HepG2 (cell line): Measurements from ENCODE around the gene AUTS2. TPM values are rescaled to one million over a fixed set of nuclear protein-coding genes. Genes with fewer than 3 reads are reported as not detected.

Source experiments
- ATAC-seq: fragments of 200-7000 bp; cut with Tn5 transposase; 3 replicates; pipeline ENCODE4 v1.9.1; 2020; ENCODE audit warnings: mild to moderate bottlenecking, moderate library complexity
- BruUV-seq: library from RNA; stranded (reverse); fragments of 400-500 nt; replicated peaks from 2 replicates; lab custom pipeline; 2021; lab: Mats Ljungman, UMichigan
- CTCF ChIA-PET: fragments of 300-600 bp; formaldehyde crosslinking; extraction: SDS; loops from one replicate; lab custom pipeline; 2021; ENCODE audit warnings: low total read pairs, inconsistent platforms, low intra/inter-chr PET ratio; lab: Yijun Ruan, JAX
- POLR2A ChIA-PET: fragments of 350-600 bp; sonication (Branson Sonifier 250); formaldehyde crosslinking; loops from one replicate; lab custom pipeline; 2020; ENCODE audit warnings: antibody characterized with exemption, inconsistent platforms; lab: Yijun Ruan, JAX
- DNase-seq: peaks from one replicate; pipeline ENCODE4 v3.0.0-alpha.2; 2015; ENCODE audit warnings: low spot score
- FAIRE-seq: peaks from 3 replicates; lab custom pipeline; 2011; peaks lifted over from hg19 to GRCh38; lab: Jason Lieb, UNC
- H2AFZ ChIP-seq: one replicate; pipeline ENCODE4 v1.6.1; 2011; ENCODE audit warnings: low read length, inconsistent platforms
- H3K27ac ChIP-seq: fragments of 300-600 bp; 3 replicates; pipeline ENCODE4 v1.8.0; 2011; ENCODE audit warnings: mixed run types, mild to moderate bottlenecking, mixed read lengths, low read length, inconsistent platforms; ENCODE audit not compliant: insufficient read depth; ENCODE audit errors: extremely low read length
- H3K27me3 ChIP-seq, 2 experiments: fragments of 200-600 bp in 1 of 2; 2 replicates in 1 of 2; 3 replicates in 1 of 2; pipeline versions ENCODE4 v1.6.0 to v1.8.0; 2011; ENCODE audit warnings: low read length in 2 of 2, mild to moderate bottlenecking in 2 of 2, moderate library complexity in 2 of 2, inconsistent platforms in 1 of 2; ENCODE audit not compliant: insufficient read depth in 2 of 2, control insufficient read depth in 1 of 2
- H3K36me3 ChIP-seq, 2 experiments: fragments of 200-600 bp in 1 of 2; replicated peaks in 1 of 2; 2 replicates in 1 of 2; 3 replicates in 1 of 2; pipeline versions ENCODE4 v1.5.1 to v1.8.0; 2011; ENCODE audit warnings: low read length in 2 of 2, inconsistent platforms in 1 of 2; ENCODE audit not compliant: insufficient read depth in 2 of 2, control insufficient read depth in 1 of 2
- H3K4me1 ChIP-seq: 2 replicates; pipeline ENCODE4 v1.5.1; 2012; ENCODE audit warnings: low read length, inconsistent platforms; ENCODE audit not compliant: insufficient read depth
- H3K4me2 ChIP-seq: 2 replicates; pipeline ENCODE4 v1.6.0; 2011; ENCODE audit warnings: low read depth, low read length, inconsistent platforms
- H3K4me3 ChIP-seq, 3 experiments: fragments of 200-600 bp in 1 of 3; sonication (generic), shearing (Covaris generic) in 1 of 3; replicated peaks in 1 of 3; 2 replicates each; pipeline ENCODE4 v1.5.1; 2011 to 2016; ENCODE audit warnings: low read length in 3 of 3, inconsistent platforms in 2 of 3, low read depth in 2 of 3, mild to moderate bottlenecking in 2 of 3, control low read depth in 1 of 3, mixed read lengths in 1 of 3; ENCODE audit not compliant: insufficient read depth in 1 of 3
- H3K79me2 ChIP-seq: one replicate; pipeline ENCODE4 v1.6.1; 2011; ENCODE audit warnings: low read length, inconsistent platforms; ENCODE audit not compliant: insufficient read depth
- H3K9ac ChIP-seq: 2 replicates; pipeline ENCODE4 v1.6.0; 2011; ENCODE audit warnings: mild to moderate bottlenecking, low read depth, low read length, inconsistent platforms; ENCODE audit not compliant: insufficient read depth
- H3K9me3 ChIP-seq: 2 replicates; pipeline ENCODE4 v1.5.1; 2012; ENCODE audit warnings: mild to moderate bottlenecking, low read length
- H4K20me1 ChIP-seq: 2 replicates; pipeline ENCODE4 v1.6.0; 2011; ENCODE audit warnings: inconsistent platforms, mild to moderate bottlenecking, low read length, moderate library complexity; ENCODE audit not compliant: insufficient read depth
- E2F2 ChIP-seq: sonication (generic); formaldehyde crosslinking; IDR thresholded peaks from 2 replicates; pipeline ENCODE4 v1.4.0; 2020; ENCODE audit warnings: missing genetic modification reagents, borderline replicate concordance
- ERF ChIP-seq: IDR thresholded peaks from 2 replicates; pipeline ENCODE4 v1.6.1; 2018; ENCODE audit warnings: missing biosample characterization, missing genetic modification reagents
- FOSL1 ChIP-seq: sonication (generic); formaldehyde crosslinking; IDR thresholded peaks from 2 replicates; pipeline ENCODE4 v1.9.0; 2021; ENCODE audit warnings: missing genetic modification reagents, borderline replicate concordance
- GABPA ChIP-seq, 2 experiments: IDR thresholded peaks; 2 replicates each; pipeline ENCODE4 v1.6.1; 2011 to 2016; ENCODE audit warnings: low read depth in 2 of 2, low read length in 1 of 2, missing biosample characterization in 1 of 2, missing genetic modification characterization in 1 of 2
- JUND ChIP-seq: sonication (generic); formaldehyde crosslinking; IDR thresholded peaks from 2 replicates; pipeline ENCODE4 v1.8.0; 2022; ENCODE audit warnings: mild to moderate bottlenecking, missing genetic modification reagents
- SALL1 ChIP-seq: sonication (generic); formaldehyde crosslinking; IDR thresholded peaks from 2 replicates; pipeline ENCODE4 v1.8.0; 2022; ENCODE audit warnings: mild to moderate bottlenecking, missing genetic modification reagents
- SMARCE1 ChIP-seq: fragments of 450-650 bp; IDR thresholded peaks from 2 replicates; pipeline ENCODE4 v1.6.1; 2017; ENCODE audit warnings: borderline replicate concordance
- TAF1 ChIP-seq: sonication (generic); formaldehyde crosslinking; IDR thresholded peaks from 2 replicates; pipeline ENCODE4 v1.4.0; 2020; ENCODE audit warnings: missing genetic modification reagents
- TAF15 ChIP-seq: fragments of 200-400 bp; formaldehyde crosslinking; IDR thresholded peaks from one replicate; pipeline ENCODE4 v1.6.1; 2018; ENCODE audit warnings: mild to moderate bottlenecking, low read depth, low read length; ENCODE audit not compliant: poor library complexity, severe bottlenecking
- YEATS2 ChIP-seq: sonication (generic); formaldehyde crosslinking; IDR thresholded peaks from 2 replicates; pipeline ENCODE4 v1.4.0; 2020; ENCODE audit warnings: missing genetic modification reagents, borderline replicate concordance
- ZBTB49 ChIP-seq: sonication (generic); formaldehyde crosslinking; IDR thresholded peaks from 2 replicates; pipeline ENCODE4 v1.4.0; 2020; ENCODE audit warnings: missing genetic modification reagents, borderline replicate concordance
- ZNF780A ChIP-seq: sonication (generic); formaldehyde crosslinking; IDR thresholded peaks from 2 replicates; pipeline ENCODE4 v1.8.0; 2022; ENCODE audit warnings: mild to moderate bottlenecking, missing genetic modification reagents, moderate library complexity
- ZNF792 ChIP-seq: IDR thresholded peaks from 2 replicates; pipeline ENCODE4 v1.6.1; 2016
- WGBS: methylation state at CpG from one replicate; pipeline ENCODE4 v1.1.6; 2017; ENCODE audit warnings: low lambda C conversion rate; 5-methylcytosine and 5-hydroxymethylcytosine counted together
- in situ Hi-C: cut with HindIII; loops from 2 replicates; pipeline ENCODE4 v1.10.0; 2017; ENCODE audit warnings: low pct_unique_long_range_greater_than_20kb; ENCODE audit not compliant: extremely low pct_ligation_motif_present
- intact Hi-C: fragments of 100-400 bp; cut with micrococcal nuclease; formaldehyde crosslinking; loops from one replicate; pipeline ENCODE4 v1.10.0; 2022; ENCODE audit not compliant: unreplicated experiment
- polyA plus RNA-seq, 8 experiments: library from polyadenylated mRNA; depleted of rRNA in 3 of 8; stranded (reverse) in 7 of 8; unstranded in 1 of 8; fragments of >200 nt; fragmentation: Illumina TruSeq in 4 of 8; extraction: Trizol in 4 of 8; gene quantifications; 2 replicates each; pipeline versions ENCODE4 v1.2.1 to v1.2.3, GENCODE V29; 2011 to 2016; ENCODE audit warnings: low read depth in 4 of 8, missing spikeins in 1 of 8, mixed read lengths in 1 of 8; ENCODE audit not compliant: insufficient read depth in 1 of 8
- total RNA-seq, 5 experiments: library from RNA; depleted of rRNA; stranded (reverse); fragments of >200 nt; fragmentation: Illumina TruSeq; extraction: Trizol; gene quantifications; 2 replicates each; pipeline ENCODE4 v1.2.3, GENCODE V29; 2016; ENCODE audit warnings: low read depth in 1 of 5

Gene AUTS2
- total and polyA plus RNA-seq, 2 of the 13 experiments (the other 11 are each of a cell fraction or from before 2014, with no cell fraction given), result 0.38 TPM; not detected in 1

- BruUV-seq, result no TSS peak
- in situ Hi-C loops (no loop called here), intact Hi-C loops (no loop called here)
- Histone ChIP-seq H3K79me2 (no peaks in the 10 kb centered on the region), H3K36me3 (no peaks in the 10 kb centered on the region), H4K20me1 (no peaks in the 10 kb centered on the region; the same call in 1 of the 2 replicates), H3K4me1 (no peaks in the 10 kb centered on the region), H3K27me3 (no peaks in the 10 kb centered on the region), H3K9me3 (no peaks in the 10 kb centered on the region), H2AFZ (no peak overlapping the region), H3K4me2 (no peak overlapping the region), H3K27ac (no peak overlapping the region), H3K4me3 (no peak overlapping the region), H3K9ac (no peak overlapping the region)
- FAIRE-seq (no peak), ATAC-seq (no peak), DNase-seq (no peak)
- CTCF ChIA-PET, result no interaction called here
- TF ChIP-seq ZNF780A (CRISPR knock-in tag) (no peak), SALL1 (CRISPR knock-in tag) (no peak), SMARCE1 (no peak), YEATS2 (CRISPR knock-in tag) (no peak), JUND (CRISPR knock-in tag) (no peak), GABPA (IDR thresholded peaks at IDR 0.05; ENCODE audit: low read depth, low read length) (no peak), GABPA (CRISPR knock-in tag; IDR thresholded peaks at IDR 0.05; ENCODE audit: low read depth) (no peak)
- POLR2A ChIA-PET, result no interaction called here
- 39% methylated on average over 1 of the region's 1 CpG for WGBS
These were observed 266.0 kb downstream of the AUTS2 start for GRCh38 chr7:69864274-69864673.

DNA sequence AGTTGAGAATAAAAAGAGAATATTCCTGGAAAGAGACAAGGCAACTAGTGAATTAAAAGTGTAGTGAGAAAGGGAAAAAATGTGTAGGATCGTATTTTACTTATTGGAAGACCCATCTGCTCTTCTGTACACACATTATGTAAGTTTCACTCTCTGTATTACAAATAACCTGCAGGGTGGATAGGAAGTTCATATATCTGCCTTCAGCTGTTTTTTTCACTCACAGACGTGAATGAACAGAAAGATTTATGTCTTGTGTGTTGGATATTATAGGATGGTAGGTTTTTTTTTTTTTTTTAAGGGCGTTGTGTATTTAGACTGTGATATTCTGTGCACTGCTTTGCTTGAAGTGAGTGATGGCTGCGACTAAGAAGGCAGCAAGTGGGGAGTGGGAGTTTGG is 266.5 kb downstream of the AUTS2 start:
- BruUV-seq, result no TSS peak
- in situ Hi-C loops, result no loop called here

More for the DNA sequence above, 266.5 kb downstream of the AUTS2 start:
- Histone ChIP-seq H4K20me1 (no peaks in the 10 kb centered on the region; the same call in 1 of the 2 replicates), H2AFZ (no peak overlapping the region), H3K27me3 (no peaks in the 10 kb centered on the region), H3K4me2 (no peak overlapping the region), H3K9ac (no peak overlapping the region), H3K36me3 (no peaks in the 10 kb centered on the region), H3K4me1 (no peaks in the 10 kb centered on the region), H3K79me2 (no peaks in the 10 kb centered on the region), H3K4me3 (no peak overlapping the region), H3K9me3 (no peaks in the 10 kb centered on the region), H3K27ac (no peak overlapping the region)
- intact Hi-C loops, result no loop called here
- POLR2A ChIA-PET, result no interaction called here
- TF ChIP-seq ZNF792 (no peak), E2F2 (CRISPR knock-in tag) (no peak), ERF (no peak), FOSL1 (no peak), TAF15 (no peak), TAF1 (CRISPR knock-in tag) (no peak), ZBTB49 (no peak)
- CTCF ChIA-PET, result no interaction called here
- FAIRE-seq (no peak), ATAC-seq (no peak), DNase-seq (no peak)
- WGBS, result 1% methylated on average over 4 of the region's 4 CpGs
